Ishikawa (cell line): ENCODE measurements around the gene TRIP13.

ENCODE experiments used
- CEBPB ChIP-seq: IDR thresholded peaks from 2 replicates; pipeline ENCODE4 v1.6.1; 2012
- CREB1 ChIP-seq: IDR thresholded peaks from 2 replicates; pipeline ENCODE4 v1.6.1; 2012; ENCODE audit warnings: low read depth
- EGR1 ChIP-seq: IDR thresholded peaks from 2 replicates; pipeline ENCODE4 v1.6.1; 2012
- EP300 ChIP-seq: IDR thresholded peaks from 2 replicates; pipeline ENCODE4 v1.6.1; 2012; ENCODE audit warnings: borderline replicate concordance
- FOXM1 ChIP-seq: IDR thresholded peaks from 2 replicates; pipeline ENCODE4 v1.6.1; 2012; ENCODE audit warnings: low read depth, borderline replicate concordance
- NFIC ChIP-seq: IDR thresholded peaks from 2 replicates; pipeline ENCODE4 v1.6.1; 2012
- RAD21 ChIP-seq: IDR thresholded peaks from 2 replicates; pipeline ENCODE4 v1.6.1; 2012; ENCODE audit warnings: low read depth
- TAF1 ChIP-seq: IDR thresholded peaks from 2 replicates; pipeline ENCODE4 v1.6.1; 2012; ENCODE audit warnings: low read depth, mild to moderate bottlenecking
- TCF12 ChIP-seq: IDR thresholded peaks from 2 replicates; pipeline ENCODE4 v1.6.1; 2012; ENCODE audit warnings: low read depth
- TEAD4 ChIP-seq: IDR thresholded peaks from 2 replicates; pipeline ENCODE4 v1.6.1; 2012
- YY1 ChIP-seq: IDR thresholded peaks from 2 replicates; pipeline ENCODE4 v1.6.1; 2012; ENCODE audit warnings: low read depth
- ZBTB7A ChIP-seq: IDR thresholded peaks from 2 replicates; pipeline ENCODE4 v1.6.1; 2012; ENCODE audit warnings: low read depth
- TF ChIP-seq, protein P1 (sequence below): IDR thresholded peaks from 2 replicates; pipeline ENCODE4 v1.6.1; 2012
- TF ChIP-seq, protein P2 (sequence below): IDR thresholded peaks from 2 replicates; pipeline ENCODE4 v1.6.1; 2012; ENCODE audit warnings: low read depth, mild to moderate bottlenecking
- TF ChIP-seq, protein P3 (sequence below): IDR thresholded peaks from 2 replicates; pipeline ENCODE4 v1.6.1; 2012

Gene TRIP13

DNA sequence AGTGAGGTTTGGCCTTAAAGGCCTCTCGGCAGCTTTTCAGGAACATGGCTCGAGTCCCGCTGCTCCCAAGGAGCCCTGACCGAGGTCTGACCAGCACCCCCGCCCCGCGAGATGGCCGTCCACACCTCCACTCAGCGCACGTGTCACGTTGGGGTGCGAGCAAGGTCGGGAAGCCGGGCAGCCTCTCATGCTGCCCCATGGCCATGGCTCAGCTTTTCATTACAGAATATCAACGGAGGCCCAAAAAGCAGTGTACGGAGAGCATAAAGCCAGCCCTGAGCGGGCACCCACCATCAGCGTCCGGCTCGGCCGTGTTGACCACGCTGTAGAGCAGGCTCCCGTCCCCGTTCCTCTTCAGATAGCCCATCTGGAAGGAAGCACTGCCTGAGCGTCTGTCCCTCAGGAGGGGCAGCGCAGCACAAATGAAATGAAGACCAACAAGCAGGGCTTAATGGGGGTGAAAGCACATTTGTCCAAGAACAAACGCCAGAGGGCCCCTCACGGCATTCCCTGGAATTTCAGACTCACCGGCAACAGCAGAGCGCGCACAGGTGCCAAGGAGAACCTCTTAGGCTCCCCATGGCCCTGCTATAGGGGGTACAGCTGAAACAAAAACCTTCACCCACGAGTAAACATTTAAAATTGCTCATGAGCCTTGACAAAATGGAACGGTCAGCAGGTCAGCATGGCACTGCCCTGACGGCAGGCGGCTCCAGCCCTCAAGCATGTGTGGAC lies 11.7 kb upstream of the TRIP13 start:
- TF ChIP-seq RAD21 (no peak), TAF1 (no peak), ZBTB7A (no peak), CREB1 (no peak), EGR1 (no peak), EP300 (no peak), TCF12 (no peak)
- TF ChIP-seq, protein P1, sequence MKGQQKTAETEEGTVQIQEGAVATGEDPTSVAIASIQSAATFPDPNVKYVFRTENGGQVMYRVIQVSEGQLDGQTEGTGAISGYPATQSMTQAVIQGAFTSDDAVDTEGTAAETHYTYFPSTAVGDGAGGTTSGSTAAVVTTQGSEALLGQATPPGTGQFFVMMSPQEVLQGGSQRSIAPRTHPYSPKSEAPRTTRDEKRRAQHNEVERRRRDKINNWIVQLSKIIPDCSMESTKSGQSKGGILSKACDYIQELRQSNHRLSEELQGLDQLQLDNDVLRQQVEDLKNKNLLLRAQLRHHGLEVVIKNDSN = no peak

DNA sequence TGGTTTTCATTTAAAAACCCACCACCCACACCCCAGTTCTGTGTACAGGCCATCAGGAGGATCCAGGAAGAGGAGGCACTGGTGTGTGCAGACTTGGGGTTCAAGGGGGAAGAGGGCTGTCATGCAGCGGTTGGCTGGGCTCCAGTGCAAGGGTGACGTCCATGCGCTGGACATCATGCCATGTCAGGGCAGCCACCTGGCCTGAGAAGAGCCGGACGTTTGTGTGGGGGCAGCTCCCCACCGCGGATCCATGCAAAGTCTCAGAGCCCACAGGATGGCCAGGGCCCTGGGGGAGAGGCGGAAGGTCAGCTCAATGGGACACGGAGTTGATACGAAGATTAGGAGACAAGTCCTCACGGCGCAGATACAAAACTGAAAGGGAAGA lies 11.1 kb upstream of the TRIP13 start:
- TF ChIP-seq, protein P2, sequence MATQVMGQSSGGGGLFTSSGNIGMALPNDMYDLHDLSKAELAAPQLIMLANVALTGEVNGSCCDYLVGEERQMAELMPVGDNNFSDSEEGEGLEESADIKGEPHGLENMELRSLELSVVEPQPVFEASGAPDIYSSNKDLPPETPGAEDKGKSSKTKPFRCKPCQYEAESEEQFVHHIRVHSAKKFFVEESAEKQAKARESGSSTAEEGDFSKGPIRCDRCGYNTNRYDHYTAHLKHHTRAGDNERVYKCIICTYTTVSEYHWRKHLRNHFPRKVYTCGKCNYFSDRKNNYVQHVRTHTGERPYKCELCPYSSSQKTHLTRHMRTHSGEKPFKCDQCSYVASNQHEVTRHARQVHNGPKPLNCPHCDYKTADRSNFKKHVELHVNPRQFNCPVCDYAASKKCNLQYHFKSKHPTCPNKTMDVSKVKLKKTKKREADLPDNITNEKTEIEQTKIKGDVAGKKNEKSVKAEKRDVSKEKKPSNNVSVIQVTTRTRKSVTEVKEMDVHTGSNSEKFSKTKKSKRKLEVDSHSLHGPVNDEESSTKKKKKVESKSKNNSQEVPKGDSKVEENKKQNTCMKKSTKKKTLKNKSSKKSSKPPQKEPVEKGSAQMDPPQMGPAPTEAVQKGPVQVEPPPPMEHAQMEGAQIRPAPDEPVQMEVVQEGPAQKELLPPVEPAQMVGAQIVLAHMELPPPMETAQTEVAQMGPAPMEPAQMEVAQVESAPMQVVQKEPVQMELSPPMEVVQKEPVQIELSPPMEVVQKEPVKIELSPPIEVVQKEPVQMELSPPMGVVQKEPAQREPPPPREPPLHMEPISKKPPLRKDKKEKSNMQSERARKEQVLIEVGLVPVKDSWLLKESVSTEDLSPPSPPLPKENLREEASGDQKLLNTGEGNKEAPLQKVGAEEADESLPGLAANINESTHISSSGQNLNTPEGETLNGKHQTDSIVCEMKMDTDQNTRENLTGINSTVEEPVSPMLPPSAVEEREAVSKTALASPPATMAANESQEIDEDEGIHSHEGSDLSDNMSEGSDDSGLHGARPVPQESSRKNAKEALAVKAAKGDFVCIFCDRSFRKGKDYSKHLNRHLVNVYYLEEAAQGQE = no peak
- TF ChIP-seq CEBPB (no peak), TAF1 (no peak), TEAD4 (no peak), YY1 (no peak), EGR1 (no peak), NFIC (no peak), TCF12 (no peak), ZBTB7A (no peak), EP300 (no peak), CREB1 (no peak), FOXM1 (no peak), RAD21 (no peak)
- TF ChIP-seq, protein P1 = no peak
- TF ChIP-seq, protein P3, sequence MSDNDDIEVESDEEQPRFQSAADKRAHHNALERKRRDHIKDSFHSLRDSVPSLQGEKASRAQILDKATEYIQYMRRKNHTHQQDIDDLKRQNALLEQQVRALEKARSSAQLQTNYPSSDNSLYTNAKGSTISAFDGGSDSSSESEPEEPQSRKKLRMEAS = no peak

DNA sequence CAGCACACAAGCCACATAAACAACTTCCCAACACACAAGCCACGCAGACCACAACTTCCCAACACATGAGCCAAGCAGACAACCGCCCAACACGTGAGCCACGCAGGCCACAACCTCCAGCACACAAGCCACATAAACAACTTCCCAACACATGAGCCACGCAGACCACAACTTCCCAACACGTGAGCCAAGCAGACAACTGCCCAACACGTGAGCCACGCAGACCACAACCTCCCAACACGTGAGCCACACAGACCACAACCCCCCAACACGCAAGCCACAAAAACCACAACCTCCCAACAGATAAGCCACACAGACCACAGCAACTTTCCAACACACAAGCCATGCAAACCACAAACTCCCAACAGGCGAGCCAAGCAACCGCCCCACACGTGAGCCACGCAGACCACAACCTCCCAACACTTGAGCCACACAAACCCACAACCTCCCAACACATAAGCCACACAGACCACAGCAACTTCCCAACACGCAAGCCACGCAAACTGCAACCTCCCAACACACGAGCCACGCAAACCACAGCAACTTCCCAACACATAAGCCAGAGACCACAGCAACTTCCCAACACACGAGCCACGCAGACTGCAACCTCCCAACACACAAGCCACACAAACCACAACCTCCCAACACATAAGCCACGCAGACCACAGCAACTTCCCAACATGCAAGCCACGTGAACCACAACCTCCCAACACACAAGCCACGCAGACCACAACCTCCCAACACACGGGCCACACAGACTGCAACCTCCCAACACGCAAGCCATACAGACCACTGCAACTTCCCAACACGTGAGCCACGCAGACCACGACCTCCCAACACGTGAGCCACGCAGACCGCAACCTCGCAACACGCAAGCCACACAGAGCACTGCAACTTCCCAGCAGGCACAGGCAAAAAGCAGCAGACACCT lies 10.2 kb upstream of the TRIP13 start:
- TF ChIP-seq RAD21 (no peak), EP300 (no peak), EGR1 (no peak)

DNA sequence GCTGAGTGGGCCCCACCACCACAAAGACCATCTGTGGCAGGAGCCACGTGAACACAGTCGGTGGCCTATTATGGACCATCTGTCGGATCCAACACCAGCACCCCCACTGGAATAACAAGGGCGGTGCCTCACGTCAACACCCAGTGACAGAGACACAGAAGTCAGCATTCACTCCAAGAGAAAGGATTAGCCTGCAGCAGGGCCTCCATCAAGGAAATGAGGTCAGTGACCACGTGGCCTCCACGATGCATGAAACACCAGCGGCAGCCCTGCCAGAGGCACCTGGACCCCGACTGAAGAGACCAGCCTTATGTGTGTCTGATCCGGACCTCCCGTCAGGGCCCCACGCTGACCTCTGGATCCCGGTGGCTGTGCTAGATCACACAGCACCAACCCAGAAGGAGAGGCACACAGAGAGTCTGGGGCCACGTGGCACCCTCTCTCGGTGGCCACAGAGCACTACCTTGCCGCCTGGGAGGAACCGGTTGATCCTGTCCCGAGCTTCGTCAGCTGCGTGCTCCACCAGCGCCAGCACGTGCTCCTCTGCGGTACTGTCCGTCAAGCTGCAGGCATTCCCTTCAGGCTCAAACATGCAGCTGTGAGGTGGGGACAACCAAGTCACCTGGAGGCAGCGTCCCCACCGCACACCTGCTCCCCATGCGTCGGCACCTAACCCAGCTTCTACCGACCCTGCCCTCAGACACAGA lies 9.1 kb upstream of the TRIP13 start:
- TF ChIP-seq TEAD4 (no peak), NFIC (no peak), YY1 (no peak), RAD21 (no peak)

DNA sequence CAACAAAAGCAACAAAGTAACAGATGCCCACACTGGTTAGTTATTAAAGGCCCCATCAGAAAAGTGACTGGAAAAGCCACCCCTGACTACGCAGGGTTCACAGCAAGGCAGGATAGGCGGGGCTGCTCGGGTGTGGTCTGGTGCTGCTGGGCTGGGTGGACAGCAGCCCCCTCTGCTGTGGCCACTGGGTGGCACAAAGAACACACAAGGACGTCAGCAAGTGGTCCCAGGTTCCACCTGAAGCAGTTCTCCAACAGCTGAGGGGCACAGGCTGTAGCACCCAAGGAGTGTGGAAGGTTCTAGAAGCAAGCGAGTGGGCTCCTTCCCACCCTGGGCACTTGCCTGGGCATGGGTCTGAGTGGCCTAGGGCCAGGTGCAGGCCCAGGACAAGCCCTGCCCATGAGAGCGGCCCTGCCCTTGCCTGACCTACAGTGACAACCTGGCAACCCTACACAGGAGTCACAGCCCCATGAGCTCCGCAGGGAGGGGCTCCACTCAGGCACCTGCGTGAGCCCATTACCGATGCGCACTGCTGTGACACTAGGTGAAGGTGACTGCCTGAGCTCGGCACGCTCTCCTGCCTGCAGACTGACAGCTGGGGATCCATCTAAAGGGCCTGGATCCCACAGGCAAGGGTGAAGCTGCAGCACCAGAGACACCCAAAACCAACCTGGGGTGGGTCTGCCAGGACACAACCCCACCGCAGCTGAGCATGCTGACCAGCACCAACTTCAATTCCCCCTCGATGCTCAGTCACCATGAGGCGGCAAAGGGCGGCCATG lies 8.1 kb upstream of the TRIP13 start:
- TF ChIP-seq FOXM1 (no peak), NFIC (no peak), ZBTB7A (no peak)
- TF ChIP-seq, protein P1 = no peak

DNA sequence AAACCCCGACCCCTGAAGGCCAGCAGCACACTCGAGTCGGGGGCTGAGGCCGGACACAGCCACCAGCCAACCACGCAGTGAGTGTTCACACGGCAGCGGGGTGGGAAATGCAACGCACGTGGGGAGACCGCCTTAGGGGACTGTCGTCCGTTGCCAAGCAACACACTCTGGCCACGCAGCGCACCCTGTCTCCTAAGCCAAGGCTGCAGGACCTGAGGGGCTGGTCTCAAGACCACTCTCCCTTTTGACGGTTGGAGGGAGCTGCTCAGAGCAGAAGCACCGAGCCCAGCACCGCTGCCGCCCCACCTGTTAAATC lies 7.6 kb upstream of the TRIP13 start:
- TF ChIP-seq, protein P1 = no peak
- TF ChIP-seq RAD21 = no peak
- no peak for TF ChIP-seq ZBTB7A
- no peak for TF ChIP-seq CREB1
- TF ChIP-seq, protein P3 = no peak
